ENCODE measurements around the gene COBL. TPM values are rescaled to one million over a fixed set of nuclear protein-coding genes. Genes with fewer than 3 reads are reported as not detected.

Gene COBL
- total and polyA plus RNA-seq, 2 of the 8 experiments (the other 6 are each of a cell fraction or from before 2014, with no cell fraction given): 13.8 to 40.4 TPM

DNA sequence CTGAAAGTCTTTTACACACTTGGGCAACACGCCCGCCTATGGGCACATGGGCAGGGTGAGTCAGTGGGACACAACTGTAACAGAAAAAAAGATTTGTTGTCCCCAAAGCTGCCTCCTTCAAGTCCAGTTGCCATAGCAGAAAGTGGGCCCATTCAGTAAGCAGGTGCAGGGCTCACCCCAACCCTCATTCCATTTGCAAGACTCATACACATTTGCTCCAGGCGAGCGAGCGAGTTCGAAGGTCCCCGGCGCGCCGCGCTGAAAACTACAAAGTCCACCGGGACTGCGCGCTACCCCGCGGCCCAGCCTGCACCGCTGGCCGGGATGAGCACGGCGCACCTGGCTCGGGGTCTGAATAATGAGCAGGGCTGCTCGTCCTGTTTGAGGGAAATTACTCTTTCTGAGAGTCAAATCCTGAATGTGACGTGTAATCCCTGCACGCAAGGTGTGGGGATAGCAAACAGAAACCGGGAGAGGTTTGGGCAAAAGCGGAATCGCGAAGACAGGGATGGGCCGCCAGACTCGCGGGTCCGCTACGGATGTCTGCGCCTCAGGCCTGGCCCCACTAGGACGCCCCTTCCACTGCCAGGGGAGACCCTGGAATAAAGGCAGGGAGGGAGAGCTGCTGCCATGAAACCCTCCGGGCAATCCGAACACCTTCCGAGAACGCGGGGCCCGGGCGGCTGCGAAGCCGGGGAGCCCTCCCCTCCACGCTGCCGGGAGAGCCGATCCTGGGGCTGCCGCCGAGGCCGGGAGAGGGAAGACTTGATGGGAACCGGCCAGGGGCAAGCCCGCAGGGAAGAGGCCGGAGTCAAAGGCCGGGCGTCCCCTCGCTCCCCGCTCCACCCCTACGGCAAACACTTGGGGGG is 982 bp downstream of the COBL start (continued):
- TF ChIP-seq RNF2 (IDR thresholded peaks at IDR 0.05; ENCODE audit: borderline replicate concordance, low read depth, low read length, missing control alignments, poor library complexity, severe bottlenecking): no peak
- TF ChIP-seq KDM1A (IDR thresholded peaks at IDR 0.05; ENCODE audit: borderline replicate concordance, low read length): no peak
- TF ChIP-seq SIN3A (conservative IDR thresholded peaks at IDR 0.05 in 1 of 2, IDR thresholded peaks at IDR 0.05 in 1 of 2; ENCODE audit: low read depth in 1 of 2, low read length in 2 of 2): 0 out of 4 replicates have a peak, but pooled peaks have one; percentile 12 to 63
- no peak for TF ChIP-seq ZNF274 (IDR thresholded peaks at IDR 0.05; ENCODE audit: borderline replicate concordance, extremely low read depth, low read length)
- TF ChIP-seq EZH2 (IDR thresholded peaks at IDR 0.05; ENCODE audit: low read depth, low read length, severe bottlenecking): no peak
- peak; percentile 20 for TF ChIP-seq PHF8 (conservative IDR thresholded peaks at IDR 0.05; ENCODE audit: low read depth, low read length)
- TF ChIP-seq, protein P1, sequence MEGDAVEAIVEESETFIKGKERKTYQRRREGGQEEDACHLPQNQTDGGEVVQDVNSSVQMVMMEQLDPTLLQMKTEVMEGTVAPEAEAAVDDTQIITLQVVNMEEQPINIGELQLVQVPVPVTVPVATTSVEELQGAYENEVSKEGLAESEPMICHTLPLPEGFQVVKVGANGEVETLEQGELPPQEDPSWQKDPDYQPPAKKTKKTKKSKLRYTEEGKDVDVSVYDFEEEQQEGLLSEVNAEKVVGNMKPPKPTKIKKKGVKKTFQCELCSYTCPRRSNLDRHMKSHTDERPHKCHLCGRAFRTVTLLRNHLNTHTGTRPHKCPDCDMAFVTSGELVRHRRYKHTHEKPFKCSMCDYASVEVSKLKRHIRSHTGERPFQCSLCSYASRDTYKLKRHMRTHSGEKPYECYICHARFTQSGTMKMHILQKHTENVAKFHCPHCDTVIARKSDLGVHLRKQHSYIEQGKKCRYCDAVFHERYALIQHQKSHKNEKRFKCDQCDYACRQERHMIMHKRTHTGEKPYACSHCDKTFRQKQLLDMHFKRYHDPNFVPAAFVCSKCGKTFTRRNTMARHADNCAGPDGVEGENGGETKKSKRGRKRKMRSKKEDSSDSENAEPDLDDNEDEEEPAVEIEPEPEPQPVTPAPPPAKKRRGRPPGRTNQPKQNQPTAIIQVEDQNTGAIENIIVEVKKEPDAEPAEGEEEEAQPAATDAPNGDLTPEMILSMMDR (IDR thresholded peaks at IDR 0.05; ENCODE audit: control extremely low read depth in 1 of 3, insufficient read depth in 1 of 3, low read depth in 1 of 3, low read length in 3 of 3): peak in 1 of 3 experiments; percentile 3; a peak in 1 of 4 replicates
- TF ChIP-seq SUZ12 (IDR thresholded peaks at IDR 0.05; ENCODE audit: low read length): peak; percentile 38; the same call in 1 of the 2 replicates
- TF ChIP-seq, protein P2, sequence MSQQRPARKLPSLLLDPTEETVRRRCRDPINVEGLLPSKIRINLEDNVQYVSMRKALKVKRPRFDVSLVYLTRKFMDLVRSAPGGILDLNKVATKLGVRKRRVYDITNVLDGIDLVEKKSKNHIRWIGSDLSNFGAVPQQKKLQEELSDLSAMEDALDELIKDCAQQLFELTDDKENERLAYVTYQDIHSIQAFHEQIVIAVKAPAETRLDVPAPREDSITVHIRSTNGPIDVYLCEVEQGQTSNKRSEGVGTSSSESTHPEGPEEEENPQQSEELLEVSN (IDR thresholded peaks at IDR 0.05): peak; percentile 17; the same call in 1 of the 2 replicates
- TF ChIP-seq, protein P3, sequence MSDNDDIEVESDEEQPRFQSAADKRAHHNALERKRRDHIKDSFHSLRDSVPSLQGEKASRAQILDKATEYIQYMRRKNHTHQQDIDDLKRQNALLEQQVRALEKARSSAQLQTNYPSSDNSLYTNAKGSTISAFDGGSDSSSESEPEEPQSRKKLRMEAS (IDR thresholded peaks at IDR 0.05): no peak
- TF ChIP-seq NRF1 (IDR thresholded peaks at IDR 0.05; ENCODE audit: low read depth, low read length): no peak
- 0 out of 2 replicates have a peak, but pooled peaks have one; percentile 66 for TF ChIP-seq GABPA (IDR thresholded peaks at IDR 0.05; ENCODE audit: borderline replicate concordance, insufficient read depth, low read length)
- TF ChIP-seq ASH2L (IDR thresholded peaks at IDR 0.05; ENCODE audit: low read length): peak; percentile 80
- peak in 1 of 2 experiments; percentile 48; a peak in 2 of 3 replicates for TF ChIP-seq POLR2A (IDR thresholded peaks at IDR 0.05; ENCODE audit: control extremely low read depth in 1 of 2, low read depth in 2 of 2, low read length in 2 of 2)
- 0 out of 2 replicates have a peak, but pooled peaks have one; percentile 56 for TF ChIP-seq TCF12 (IDR thresholded peaks at IDR 0.05; ENCODE audit: low read depth, low read length)
